LNCaP clone FGC (cell line): ENCODE data around the gene DIAPH2.
"Not testable (repeated sequence)": the region's sequence is repeated elsewhere in the genome, so short reads cannot be mapped to it uniquely, and the experiment has no call there.

ENCODE experiments used
- DNase-seq: peaks from one replicate; pipeline ENCODE4 v3.0.0-alpha.2; 2011; ENCODE audit warnings: low read depth
- H3K4me3 ChIP-seq: 2 replicates; pipeline ENCODE4 v1.5.1; 2011; ENCODE audit warnings: mild to moderate bottlenecking, low read depth, low read length, control low read depth
- TF ChIP-seq, protein P1 (sequence below): IDR thresholded peaks from 2 replicates; pipeline ENCODE4 v1.5.1; 2012; ENCODE audit warnings: mild to moderate bottlenecking; ENCODE audit not compliant: control insufficient read depth, insufficient read depth; ENCODE audit errors: extremely low read depth

Gene DIAPH2

DNA sequence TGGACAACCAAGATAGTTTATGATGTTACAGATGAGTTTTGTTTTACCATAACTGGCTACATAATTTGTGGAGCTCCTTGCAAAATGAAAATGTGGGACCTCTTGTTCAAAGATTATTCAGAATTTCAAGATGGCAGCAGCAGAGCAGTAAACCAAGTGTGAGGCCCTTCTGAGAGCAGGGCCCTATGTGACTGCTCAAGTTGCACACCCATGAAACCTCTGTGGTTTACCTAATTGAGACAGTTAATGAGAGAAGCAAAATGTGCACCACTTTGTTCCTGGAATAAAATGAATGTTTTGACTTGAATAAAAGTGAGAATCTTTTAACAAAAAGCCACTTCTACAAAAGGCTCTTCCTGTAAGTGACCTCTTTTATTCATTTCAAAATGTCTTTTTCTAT, 718.3 kb downstream of the DIAPH2 start:
- H3K4me3 ChIP-seq = no peak overlapping the region
- TF ChIP-seq, protein P1, sequence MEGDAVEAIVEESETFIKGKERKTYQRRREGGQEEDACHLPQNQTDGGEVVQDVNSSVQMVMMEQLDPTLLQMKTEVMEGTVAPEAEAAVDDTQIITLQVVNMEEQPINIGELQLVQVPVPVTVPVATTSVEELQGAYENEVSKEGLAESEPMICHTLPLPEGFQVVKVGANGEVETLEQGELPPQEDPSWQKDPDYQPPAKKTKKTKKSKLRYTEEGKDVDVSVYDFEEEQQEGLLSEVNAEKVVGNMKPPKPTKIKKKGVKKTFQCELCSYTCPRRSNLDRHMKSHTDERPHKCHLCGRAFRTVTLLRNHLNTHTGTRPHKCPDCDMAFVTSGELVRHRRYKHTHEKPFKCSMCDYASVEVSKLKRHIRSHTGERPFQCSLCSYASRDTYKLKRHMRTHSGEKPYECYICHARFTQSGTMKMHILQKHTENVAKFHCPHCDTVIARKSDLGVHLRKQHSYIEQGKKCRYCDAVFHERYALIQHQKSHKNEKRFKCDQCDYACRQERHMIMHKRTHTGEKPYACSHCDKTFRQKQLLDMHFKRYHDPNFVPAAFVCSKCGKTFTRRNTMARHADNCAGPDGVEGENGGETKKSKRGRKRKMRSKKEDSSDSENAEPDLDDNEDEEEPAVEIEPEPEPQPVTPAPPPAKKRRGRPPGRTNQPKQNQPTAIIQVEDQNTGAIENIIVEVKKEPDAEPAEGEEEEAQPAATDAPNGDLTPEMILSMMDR = no peak
- DNase-seq = no peak

- TF ChIP-seq, protein P1 = no peak
- H3K4me3 ChIP-seq = no peak overlapping the region
- no peak for DNase-seq
These were observed 720.5 kb downstream of the DIAPH2 start for GRCh38 chrX:97405031-97405660.

GRCh38 chrX:97409632-97410415, 725.2 kb downstream of the DIAPH2 start:
- H3K4me3 ChIP-seq = not testable (repeated sequence)
- peak; percentile 49 for DNase-seq

- no peak overlapping the region for H3K4me3 ChIP-seq
- TF ChIP-seq, protein P1 = no peak
- DNase-seq = no peak
These were observed 731.8 kb downstream of the DIAPH2 start for GRCh38 chrX:97416461-97416860.

DNA sequence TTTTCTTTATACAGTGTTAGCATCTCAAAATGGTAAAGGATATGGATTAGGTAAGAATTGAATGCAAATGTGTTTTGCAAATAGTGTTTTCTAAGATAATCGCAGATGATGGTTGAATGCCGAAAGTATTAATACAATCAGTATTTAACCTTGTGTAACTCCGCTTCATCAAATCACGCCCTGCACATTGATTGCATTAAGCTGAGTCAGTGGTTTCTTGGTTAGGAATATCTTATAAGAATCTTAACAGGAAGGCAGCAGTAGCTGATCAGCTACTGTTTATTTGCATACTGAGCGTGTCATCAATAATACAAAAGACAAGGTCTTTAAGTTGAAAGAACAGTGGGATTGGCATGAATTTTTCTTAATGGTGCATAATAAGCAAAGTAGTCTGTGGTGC, 744.5 kb downstream of the DIAPH2 start:
- H3K4me3 ChIP-seq = no peak overlapping the region

GRCh38 chrX:97431281-97431680, 746.6 kb downstream of the DIAPH2 start:
- no peak overlapping the region for H3K4me3 ChIP-seq
- TF ChIP-seq, protein P1 = no peak
- DNase-seq = no peak

More for the DNA sequence above, 744.5 kb downstream of the DIAPH2 start:
- TF ChIP-seq, protein P1 = no peak
- no peak for DNase-seq

DNA sequence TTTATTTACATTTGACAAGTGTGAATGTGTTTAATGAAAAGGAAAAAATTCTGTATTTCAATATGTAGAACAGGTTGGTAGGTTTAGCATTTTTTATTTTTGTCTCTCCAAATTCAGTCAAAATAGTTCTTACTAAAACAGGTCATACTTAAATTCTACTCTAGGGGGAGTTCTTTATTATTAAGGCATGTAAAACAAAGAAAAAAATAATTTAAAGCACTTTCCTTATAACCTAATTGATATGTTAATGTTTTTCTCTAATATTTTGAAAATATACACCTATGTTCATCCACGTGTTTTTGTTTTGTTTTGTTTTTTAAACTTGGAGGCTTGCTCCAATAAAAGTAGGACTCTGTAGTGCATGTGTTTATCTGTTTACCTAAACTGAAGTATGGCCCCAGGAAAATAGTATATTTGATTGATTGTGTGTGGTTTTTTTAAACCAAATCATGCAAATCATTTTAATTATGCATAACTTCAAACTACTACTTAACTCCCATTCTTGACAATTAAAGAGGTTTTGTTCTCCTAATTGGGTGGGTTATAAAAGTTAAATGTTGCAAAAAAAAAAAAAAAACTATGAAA, 761.7 kb downstream of the DIAPH2 start:
- no peak for DNase-seq
- TF ChIP-seq, protein P1 = no peak
- H3K4me3 ChIP-seq = no peak overlapping the region
